ENCODE data around the gene DLX2. TPM values are rescaled to one million over a fixed set of nuclear protein-coding genes. Genes with fewer than 3 reads are reported as not detected.
"Not testable (repeated sequence)": the region's sequence is repeated elsewhere in the genome, so short reads cannot be mapped to it uniquely, and the experiment has no call there.

DLX2 gene
- total RNA-seq, 2 experiments from 2014 or later: not detected

- Histone ChIP-seq H3K4me3 (ENCODE audit: low read length) (no peak overlapping the region), H3K9me3 (ENCODE audit: control insufficient read depth in 1 of 2, insufficient read depth in 1 of 2, low read length in 2 of 2) (no peaks in the 10 kb centered on the region), H3K27me3 (ENCODE audit: control insufficient read depth in 1 of 2, insufficient read depth in 2 of 2, low read length in 2 of 2) (peaks cover 3 to 7% of the 10 kb centered on the region in 2 experiments), H3K36me3 (ENCODE audit: insufficient read depth, low read length) (no peaks in the 10 kb centered on the region), H3K27ac (ENCODE audit: low read depth in 1 of 2, low read length in 2 of 2) (no peak overlapping the region), H3K4me1 (ENCODE audit: insufficient read depth, low read length) (no peaks in the 10 kb centered on the region)
- no peak for DNase-seq
- H3K9me3 Mint-ChIP-seq: no peaks in the 10 kb centered on the region
- H3K4me1 Mint-ChIP-seq (ENCODE audit: low read depth): no peaks in the 10 kb centered on the region
- H3K27ac Mint-ChIP-seq: no peak overlapping the region
- ChIA-PET CTCF (interaction anchor here (1.4 kb wide), 2 partner anchors 14 to 395 kb away, joined by 3 read pairs; no protein-coding TSS in a partner anchor), POLR2A (no interaction called here)
- H3K36me3 Mint-ChIP-seq (ENCODE audit: low read depth): peaks cover 12% of the 10 kb centered on the region
- H3K4me3 Mint-ChIP-seq: no peak overlapping the region
- no peak for TF ChIP-seq CTCF (IDR thresholded peaks at IDR 0.05)
- peaks cover 45% of the 10 kb centered on the region for H3K27me3 Mint-ChIP-seq
- intact Hi-C loops (cut with DNase I, micrococcal nuclease): loop anchor here in 1 of 2 experiments (10.0 kb wide), 1 partner anchor 68 kb away; no protein-coding TSS in a partner anchor
- ATAC-seq (ENCODE audit: poor library complexity): no peak
Measured at GRCh38 chr2:172072706-172073105, 30.0 kb downstream of the DLX2 start.

GRCh38 chr2:172072303-172072702 is 30.4 kb downstream of the DLX2 start:
- no peak overlapping the region for H3K27ac ChIP-seq (ENCODE audit: low read depth in 1 of 2, low read length in 2 of 2)
- H3K36me3 ChIP-seq (ENCODE audit: insufficient read depth, low read length): no peaks in the 10 kb centered on the region
- Mint-ChIP-seq H3K27ac (no peak overlapping the region), H3K27me3 (peaks cover 45% of the 10 kb centered on the region), H3K36me3 (ENCODE audit: low read depth) (peaks cover 12% of the 10 kb centered on the region), H3K9me3 (no peaks in the 10 kb centered on the region), H3K4me1 (ENCODE audit: low read depth) (no peaks in the 10 kb centered on the region), H3K4me3 (no peak overlapping the region)
- intact Hi-C loops (cut with DNase I, micrococcal nuclease): loop anchor here in 1 of 2 experiments (10.0 kb wide), 1 partner anchor 68 kb away; no protein-coding TSS in a partner anchor
- no peak overlapping the region for H3K4me3 ChIP-seq (ENCODE audit: low read length)
- no peak for TF ChIP-seq CTCF (IDR thresholded peaks at IDR 0.05)
- H3K4me1 ChIP-seq (ENCODE audit: insufficient read depth, low read length): no peaks in the 10 kb centered on the region
- CTCF ChIA-PET: interaction anchor here (1.4 kb wide), 1 partner anchor 14 kb away, joined by 3 read pairs; no protein-coding TSS in a partner anchor
- peaks cover 3 to 7% of the 10 kb centered on the region in 2 experiments for H3K27me3 ChIP-seq (ENCODE audit: control insufficient read depth in 1 of 2, insufficient read depth in 2 of 2, low read length in 2 of 2)
- POLR2A ChIA-PET: no interaction called here
- no peaks in the 10 kb centered on the region for H3K9me3 ChIP-seq (ENCODE audit: control insufficient read depth in 1 of 2, insufficient read depth in 1 of 2, low read length in 2 of 2)
- ATAC-seq (ENCODE audit: poor library complexity) (no peak), DNase-seq (no peak)

GRCh38 chr2:172070936-172071335 is 31.8 kb downstream of the DLX2 start:
- H3K4me1 Mint-ChIP-seq (ENCODE audit: low read depth): no peaks in the 10 kb centered on the region
- Histone ChIP-seq H3K36me3 (ENCODE audit: insufficient read depth, low read length) (no peaks in the 10 kb centered on the region), H3K27me3 (ENCODE audit: control insufficient read depth in 1 of 2, insufficient read depth in 2 of 2, low read length in 2 of 2) (peaks cover 3 to 7% of the 10 kb centered on the region in 2 experiments), H3K9me3 (ENCODE audit: control insufficient read depth in 1 of 2, insufficient read depth in 1 of 2, low read length in 2 of 2) (no peaks in the 10 kb centered on the region), H3K4me3 (ENCODE audit: low read length) (no peak overlapping the region), H3K4me1 (ENCODE audit: insufficient read depth, low read length) (no peaks in the 10 kb centered on the region), H3K27ac (ENCODE audit: low read depth in 1 of 2, low read length in 2 of 2) (no peak overlapping the region)
- no peaks in the 10 kb centered on the region for H3K9me3 Mint-ChIP-seq
- peaks cover 21% of the 10 kb centered on the region for H3K36me3 Mint-ChIP-seq (ENCODE audit: low read depth)
- TF ChIP-seq CTCF (IDR thresholded peaks at IDR 0.05): no peak
- CTCF ChIA-PET: no interaction called here
- intact Hi-C loops (cut with DNase I, micrococcal nuclease): loop anchor here in 1 of 2 experiments (10.0 kb wide), 1 partner anchor 66 kb away; no protein-coding TSS in a partner anchor
- no peak for DNase-seq
- ATAC-seq (ENCODE audit: poor library complexity): no peak
- H3K4me3 Mint-ChIP-seq: no peak overlapping the region
- no peak overlapping the region for H3K27ac Mint-ChIP-seq
- H3K27me3 Mint-ChIP-seq: peaks cover 36% of the 10 kb centered on the region
- POLR2A ChIA-PET: no interaction called here

GRCh38 chr2:172067905-172068304 is 34.8 kb downstream of the DLX2 start:
- intact Hi-C loops (cut with DNase I, micrococcal nuclease); POLR2A ChIA-PET; ATAC-seq (ENCODE audit: poor library complexity); H3K9me3 Mint-ChIP-seq; DNase-seq; H3K27me3 ChIP-seq (ENCODE audit: control insufficient read depth in 1 of 2, insufficient read depth in 2 of 2, low read length in 2 of 2); H3K4me3 Mint-ChIP-seq; H3K27ac Mint-ChIP-seq; CTCF ChIA-PET; H3K36me3 ChIP-seq (ENCODE audit: insufficient read depth, low read length); H3K4me1 Mint-ChIP-seq (ENCODE audit: low read depth); H3K9me3 ChIP-seq (ENCODE audit: control insufficient read depth in 1 of 2, insufficient read depth in 1 of 2, low read length in 2 of 2); H3K4me3 ChIP-seq (ENCODE audit: low read length); H3K27ac ChIP-seq (ENCODE audit: low read depth in 1 of 2, low read length in 2 of 2); H3K4me1 ChIP-seq (ENCODE audit: insufficient read depth, low read length): not testable (repeated sequence)
- Mint-ChIP-seq H3K36me3 (ENCODE audit: low read depth) (peaks cover 36% of the 10 kb centered on the region), H3K27me3 (peaks cover 16% of the 10 kb centered on the region)
